Activated T-helper 1 cell treated with anti-CD3 and anti-CD28 coated beads, Interleukin-12 subunit alpha, Interleukin-12 subunit beta, Interleukin-2, Interleukin-4 antibody, amounts not matched to agents 30 ng/mL and 10 ng/mL and 1 ng/mL, durations not matched to agents 14 hours and 24 hours and 36 hours (primary cell): ENCODE data around the gene FBLN1. TPM values are rescaled to one million over a fixed set of nuclear protein-coding genes. Genes with fewer than 3 reads are reported as not detected.
"Not testable (repeated sequence)": the region's sequence is repeated elsewhere in the genome, so short reads cannot be mapped to it uniquely, and the experiment has no call there.

Experiments used
- DNase-seq: peaks from one replicate; pipeline ENCODE4 v3.0.0; 2021; ENCODE audit warnings: low spot score
- H3K27ac Mint-ChIP-seq: one replicate; pipeline ENCODE4 v1.8.0; 2021; ENCODE audit warnings: mild to moderate bottlenecking, mixed read lengths
- H3K27me3 Mint-ChIP-seq: one replicate; pipeline ENCODE4 v1.8.0; 2022; ENCODE audit warnings: mild to moderate bottlenecking, moderate library complexity, mixed read lengths; ENCODE audit not compliant: insufficient read depth
- H3K36me3 Mint-ChIP-seq: one replicate; pipeline ENCODE4 v1.8.0; 2021; ENCODE audit warnings: low read depth, mixed read lengths
- H3K4me1 Mint-ChIP-seq: one replicate; pipeline ENCODE4 v1.8.0; 2021; ENCODE audit warnings: low read depth, mixed read lengths
- H3K4me3 Mint-ChIP-seq: one replicate; pipeline ENCODE4 v1.8.0; 2021; ENCODE audit warnings: mild to moderate bottlenecking, moderate library complexity, mixed read lengths
- H3K9me3 Mint-ChIP-seq: one replicate; pipeline ENCODE4 v1.8.0; 2021; ENCODE audit warnings: mixed read lengths
- intact Hi-C: fragments of 100-400 bp; cut with micrococcal nuclease; formaldehyde crosslinking; loops from one replicate; pipeline ENCODE4 v1.15.1; 2024
- total RNA-seq: library from RNA; stranded (reverse); gene quantifications from 2 replicates; pipeline ENCODE4 v1.2.3, GENCODE V29; 2022

Gene FBLN1
- total RNA-seq, 1 donor from 2014 or later = not detected

DNA sequence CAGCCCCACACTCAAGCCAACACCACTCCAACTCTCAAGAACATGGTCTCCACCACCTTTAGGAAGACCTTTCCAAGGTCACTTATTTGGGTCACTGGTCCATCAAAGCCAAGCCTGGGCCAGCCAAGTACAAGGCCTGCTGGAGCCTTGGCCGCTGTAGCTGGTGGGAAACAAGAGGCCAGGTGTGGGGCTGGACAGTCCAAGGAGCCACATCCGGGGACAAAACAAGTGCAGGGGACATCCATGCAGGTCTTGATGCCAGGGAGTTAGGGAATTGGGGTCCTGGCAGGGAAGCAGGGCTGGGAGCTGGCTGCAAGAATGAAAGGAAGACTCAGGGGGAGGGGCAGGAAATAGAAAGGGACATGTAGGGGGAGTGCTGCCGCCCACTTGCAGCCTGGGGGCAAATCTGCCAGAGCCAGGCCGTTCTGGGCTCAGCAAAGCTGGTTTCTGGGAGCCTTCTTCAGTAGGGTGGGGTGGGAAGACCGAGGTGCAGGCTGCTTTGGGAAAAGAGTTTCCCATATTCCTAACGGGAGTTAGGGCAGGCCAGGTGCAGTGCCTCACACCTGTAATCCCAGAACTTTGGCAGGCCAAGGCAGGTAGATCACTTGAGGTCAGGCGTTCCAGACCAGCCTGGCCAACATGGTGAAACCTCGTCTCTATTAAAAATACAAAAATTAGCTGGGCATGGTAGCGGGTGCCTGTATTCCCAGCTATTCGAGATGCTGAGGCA is 99.5 kb downstream of the FBLN1 start:
- no peaks in the 10 kb centered on the region for H3K9me3 Mint-ChIP-seq
- no peak overlapping the region for H3K4me3 Mint-ChIP-seq
- no peak for DNase-seq
- H3K4me1 Mint-ChIP-seq = no peaks in the 10 kb centered on the region
- peaks cover 6% of the 10 kb centered on the region for H3K27me3 Mint-ChIP-seq
- H3K27ac Mint-ChIP-seq = no peak overlapping the region
- H3K36me3 Mint-ChIP-seq = no peaks in the 10 kb centered on the region
- intact Hi-C loops = no loop called here

DNA sequence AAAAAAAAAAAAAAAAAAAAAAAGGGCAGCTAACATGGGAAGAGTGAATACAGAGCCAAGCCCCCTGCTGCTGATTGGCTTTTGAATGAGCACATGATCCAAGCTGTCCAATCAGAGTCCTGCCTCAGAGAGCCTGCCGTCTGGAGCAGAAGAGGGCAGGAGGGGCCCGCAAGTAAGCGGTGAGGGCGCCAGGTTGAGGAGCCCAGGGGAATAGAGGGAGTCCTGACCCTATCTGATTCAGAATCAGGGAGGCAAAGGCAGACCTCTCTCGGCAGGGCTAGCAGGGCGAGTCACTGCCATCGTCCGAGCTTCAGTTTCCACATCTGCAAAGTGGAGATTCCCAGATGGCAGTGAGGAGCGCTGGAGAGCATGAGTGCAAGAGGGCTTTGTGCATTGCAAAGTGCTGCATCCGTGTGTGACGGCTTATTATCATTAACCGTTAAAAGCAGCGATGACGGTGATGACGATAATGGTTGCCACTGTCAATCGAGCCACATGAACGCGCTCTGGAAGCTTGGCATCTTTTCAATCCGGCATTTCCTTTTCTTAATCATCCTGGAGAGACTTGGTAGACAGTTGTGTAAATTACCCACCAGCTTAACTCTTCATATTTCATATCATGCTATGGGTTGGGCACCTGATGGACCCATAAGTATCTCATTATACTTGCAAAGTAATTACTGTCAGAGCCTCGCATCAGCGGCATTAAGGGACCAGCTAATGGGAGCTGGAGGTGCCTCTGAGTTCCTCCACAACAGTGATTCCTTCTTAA is 100.3 kb downstream of the FBLN1 start:
- Mint-ChIP-seq H3K36me3 (no peaks in the 10 kb centered on the region), H3K27me3 (peaks cover 4% of the 10 kb centered on the region), H3K9me3 (no peaks in the 10 kb centered on the region), H3K27ac (no peak overlapping the region), H3K4me1 (no peaks in the 10 kb centered on the region), H3K4me3 (no peak overlapping the region)
- DNase-seq = no peak
- intact Hi-C loops = no loop called here

GRCh38 chr22:45603619-45604018 is 100.9 kb downstream of the FBLN1 start:
- Mint-ChIP-seq H3K4me1 (peaks cover 2% of the 10 kb centered on the region), H3K27me3 (peaks cover 2% of the 10 kb centered on the region), H3K27ac (no peak overlapping the region), H3K4me3 (no peak overlapping the region), H3K36me3 (no peaks in the 10 kb centered on the region), H3K9me3 (no peaks in the 10 kb centered on the region)
- no peak for DNase-seq
- intact Hi-C loops = no loop called here

- H3K4me3 Mint-ChIP-seq, DNase-seq, H3K9me3 Mint-ChIP-seq, H3K4me1 Mint-ChIP-seq, H3K27ac Mint-ChIP-seq, H3K36me3 Mint-ChIP-seq, H3K27me3 Mint-ChIP-seq, intact Hi-C loops: not testable (repeated sequence)
Measured at GRCh38 chr22:45608045-45608444, 105.4 kb downstream of the FBLN1 start.

DNA sequence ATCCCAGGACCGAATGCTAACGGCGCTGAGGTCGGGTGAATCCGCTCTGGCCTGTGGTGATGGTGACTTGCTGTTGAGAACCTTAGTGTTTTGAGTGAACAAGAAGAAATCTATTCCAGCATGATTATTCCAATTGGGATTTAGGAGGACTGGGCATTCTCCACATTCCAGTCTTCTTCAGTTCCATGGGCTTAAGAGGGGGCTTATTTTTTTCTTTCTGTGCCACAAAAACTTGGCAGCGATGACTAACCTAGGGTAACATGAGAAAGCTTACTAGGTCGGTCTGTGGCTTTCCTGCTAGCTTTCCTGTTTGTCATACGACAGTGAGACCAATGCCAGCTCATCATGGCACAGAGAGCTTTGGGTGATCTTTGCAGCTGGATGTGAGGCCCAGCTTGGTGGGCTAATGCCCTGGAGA is 106.1 kb downstream of the FBLN1 start:
- Mint-ChIP-seq H3K4me3 (no peak overlapping the region), H3K36me3 (no peaks in the 10 kb centered on the region), H3K27me3 (no peaks in the 10 kb centered on the region), H3K9me3 (no peaks in the 10 kb centered on the region), H3K4me1 (peaks cover 7% of the 10 kb centered on the region), H3K27ac (peak overlapping the region; percentile 42)
- intact Hi-C loops = no loop called here
- DNase-seq = no peak

DNA sequence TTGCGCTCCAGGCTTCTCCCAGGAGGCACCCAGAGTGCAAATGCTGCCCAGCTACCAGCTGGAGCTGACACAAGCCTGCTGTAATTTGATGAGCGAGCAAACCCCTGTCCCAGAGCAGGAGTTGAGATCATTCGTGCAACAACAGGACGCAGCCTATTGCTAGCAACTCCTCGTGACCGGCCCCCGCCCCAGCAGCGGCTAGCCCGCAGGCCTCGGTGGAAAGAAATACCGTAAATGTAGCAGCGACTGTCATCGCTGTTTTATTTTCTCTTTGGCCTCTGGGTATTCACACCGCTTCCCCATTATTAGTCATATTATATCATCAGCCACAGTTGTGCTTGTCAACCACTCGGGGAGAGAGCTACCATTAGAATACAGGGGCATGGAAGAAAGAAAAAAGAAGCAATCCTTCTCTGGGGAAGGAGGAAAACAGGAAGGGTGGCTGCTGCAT is 109.8 kb downstream of the FBLN1 start:
- H3K9me3 Mint-ChIP-seq = no peaks in the 10 kb centered on the region
- H3K27me3 Mint-ChIP-seq = peaks cover 2% of the 10 kb centered on the region
- peak overlapping the region; percentile 56 for H3K27ac Mint-ChIP-seq
- intact Hi-C loops = no loop called here
- H3K4me1 Mint-ChIP-seq = peaks cover 7% of the 10 kb centered on the region
- no peak overlapping the region for H3K4me3 Mint-ChIP-seq
- H3K36me3 Mint-ChIP-seq = no peaks in the 10 kb centered on the region
- peak; percentile 31 for DNase-seq

- no peak overlapping the region for H3K4me3 Mint-ChIP-seq
- peaks cover 7% of the 10 kb centered on the region for H3K4me1 Mint-ChIP-seq
- no peak for DNase-seq
- peaks cover 2% of the 10 kb centered on the region for H3K27me3 Mint-ChIP-seq
- H3K27ac Mint-ChIP-seq = peak overlapping the region; percentile 56
- intact Hi-C loops = no loop called here
- no peaks in the 10 kb centered on the region for H3K36me3 Mint-ChIP-seq
- no peaks in the 10 kb centered on the region for H3K9me3 Mint-ChIP-seq
Measured at GRCh38 chr22:45612940-45613339, 110.3 kb downstream of the FBLN1 start.

GRCh38 chr22:45615364-45615763 is 112.7 kb downstream of the FBLN1 start:
- Mint-ChIP-seq H3K4me3 (no peak overlapping the region), H3K36me3 (no peaks in the 10 kb centered on the region), H3K27ac (no peak overlapping the region), H3K27me3 (peaks cover 2% of the 10 kb centered on the region), H3K9me3 (peaks cover 6% of the 10 kb centered on the region), H3K4me1 (no peaks in the 10 kb centered on the region)
- intact Hi-C loops = no loop called here
- DNase-seq = no peak

GRCh38 chr22:45616432-45616831 is 113.7 kb downstream of the FBLN1 start:
- intact Hi-C loops = no loop called here
- peaks cover 2% of the 10 kb centered on the region for H3K27me3 Mint-ChIP-seq
- no peaks in the 10 kb centered on the region for H3K36me3 Mint-ChIP-seq
- no peaks in the 10 kb centered on the region for H3K4me1 Mint-ChIP-seq
- no peak for DNase-seq
- peaks cover 6% of the 10 kb centered on the region for H3K9me3 Mint-ChIP-seq
- no peak overlapping the region for H3K27ac Mint-ChIP-seq
- no peak overlapping the region for H3K4me3 Mint-ChIP-seq

- Mint-ChIP-seq H3K4me1 (no peaks in the 10 kb centered on the region), H3K27ac (peak overlapping the region; percentile 36), H3K36me3 (no peaks in the 10 kb centered on the region), H3K4me3 (no peak overlapping the region), H3K27me3 (peaks cover 2% of the 10 kb centered on the region), H3K9me3 (peaks cover 6% of the 10 kb centered on the region)
- no peak for DNase-seq
- intact Hi-C loops = no loop called here
Measured at GRCh38 chr22:45617948-45618347, 115.3 kb downstream of the FBLN1 start.

DNA sequence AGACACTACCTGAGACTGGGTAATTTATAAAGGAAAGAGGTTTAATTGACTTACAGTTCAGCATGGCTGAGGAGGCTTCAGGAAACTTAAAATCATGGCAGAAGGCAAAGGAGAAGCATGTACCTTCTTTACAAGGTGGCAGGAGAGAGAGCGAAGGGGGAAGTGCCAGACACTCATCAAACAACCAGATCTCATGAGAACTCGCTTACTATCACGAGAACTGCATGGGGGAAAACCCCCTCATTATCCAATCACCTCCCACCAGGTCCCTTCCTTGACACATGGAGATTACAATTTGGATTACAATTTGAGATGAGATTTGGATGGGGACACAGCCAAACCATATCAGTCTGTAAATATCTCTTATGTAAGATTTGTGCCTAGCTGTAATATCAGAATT is 118.0 kb downstream of the FBLN1 start:
- Mint-ChIP-seq H3K36me3 (no peaks in the 10 kb centered on the region), H3K4me3 (no peak overlapping the region), H3K27ac (no peak overlapping the region), H3K9me3 (peaks cover 6% of the 10 kb centered on the region), H3K27me3 (peaks cover 2% of the 10 kb centered on the region), H3K4me1 (no peaks in the 10 kb centered on the region)
- no peak for DNase-seq
- intact Hi-C loops = no loop called here

DNA sequence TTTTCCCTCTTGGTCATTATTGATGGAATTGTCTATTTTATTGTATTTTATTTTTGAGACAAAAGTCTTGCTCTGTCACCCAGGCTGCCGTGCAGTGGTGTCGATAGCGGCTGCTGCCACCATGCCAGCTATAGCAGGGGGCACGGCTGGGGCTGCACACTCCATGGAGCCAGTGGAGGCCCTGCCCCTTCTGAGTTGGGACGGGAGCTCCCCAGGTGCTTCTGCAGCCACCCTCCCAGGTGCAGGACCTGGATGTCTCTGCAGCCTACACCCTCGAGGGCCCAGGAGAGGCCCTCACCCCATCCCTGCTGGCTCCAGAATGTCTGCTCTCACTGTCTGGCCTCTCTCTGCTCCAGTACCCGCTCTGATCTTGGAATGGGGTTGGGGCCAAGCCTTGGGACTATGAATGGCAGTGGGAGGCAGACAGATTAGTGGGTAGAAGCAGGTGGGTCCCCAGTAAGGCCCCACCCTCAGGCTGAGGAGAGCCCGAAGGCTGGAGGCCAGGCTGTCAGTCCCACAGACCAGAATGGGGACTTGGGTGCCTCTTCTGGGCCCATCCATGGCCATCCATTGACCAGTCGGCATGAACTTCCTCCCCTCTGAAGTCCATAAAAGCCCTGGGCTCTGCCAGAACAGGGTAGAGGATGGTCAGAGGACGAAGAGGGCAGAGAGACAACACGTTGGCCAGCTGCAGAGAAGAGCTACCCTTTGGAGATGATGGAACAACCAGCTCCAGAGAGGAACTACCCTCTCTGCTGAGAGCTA is 119.3 kb downstream of the FBLN1 start:
- no peaks in the 10 kb centered on the region for H3K36me3 Mint-ChIP-seq
- intact Hi-C loops = no loop called here
- no peak overlapping the region for H3K27ac Mint-ChIP-seq
- peaks cover 2% of the 10 kb centered on the region for H3K27me3 Mint-ChIP-seq
- no peaks in the 10 kb centered on the region for H3K4me1 Mint-ChIP-seq
- DNase-seq = no peak
- peaks cover 6% of the 10 kb centered on the region for H3K9me3 Mint-ChIP-seq
- no peak overlapping the region for H3K4me3 Mint-ChIP-seq
